B cell (primary cell): ENCODE data around the gene CCNB1IP1.
"Not testable (repeated sequence)": the region's sequence is repeated elsewhere in the genome, so short reads cannot be mapped to it uniquely, and the experiment has no call there.

ENCODE experiments used
- CTCF ChIP-seq: fragments of 200-600 bp; IDR thresholded peaks from one replicate; pipeline ENCODE4 v1.8.0; 2022; ENCODE audit warnings: antibody characterized with exemption, mild to moderate bottlenecking
- EZH2 ChIP-seq: IDR thresholded peaks from 2 replicates; pipeline ENCODE4 v1.6.1; 2012; ENCODE audit warnings: borderline replicate concordance, low read depth, mild to moderate bottlenecking, moderate library complexity, low read length; ENCODE audit not compliant: insufficient read depth, poor library complexity, severe bottlenecking

- TF ChIP-seq CTCF, EZH2: not testable (repeated sequence)
These were observed 52.8 kb downstream of the CCNB1IP1 start for GRCh38 chr14:20280265-20280664.
